ENCODE data around the gene JAK1. TPM values are rescaled to one million over a fixed set of nuclear protein-coding genes. Genes with fewer than 3 reads are reported as not detected.

JAK1 gene
- total RNA-seq, 1 experiment from 2014 or later, result 44.1 TPM

- Histone ChIP-seq H3K27ac (ENCODE audit: low read length) (no peak overlapping the region), H3K4me3 (ENCODE audit: low read length) (no peak overlapping the region), H3K79me2 (ENCODE audit: low read length) (peaks cover 61% of the 10 kb centered on the region), H3K27me3 (ENCODE audit: low read length) (no peaks in the 10 kb centered on the region), H3F3A (ENCODE audit: low read length, unreplicated experiment) (no peaks in the 10 kb centered on the region), H3K9me3 (ENCODE audit: low read length) (no peaks in the 10 kb centered on the region), H3K9me2 (replicated peaks; ENCODE audit: low read length) (no peaks in the 10 kb centered on the region), H3K4me1 (ENCODE audit: insufficient read depth, low read length) (peaks cover 17% of the 10 kb centered on the region), H4K20me1 (ENCODE audit: low read length) (no peaks in the 10 kb centered on the region), H3K4me2 (ENCODE audit: low read length) (no peak overlapping the region), H2AFZ (ENCODE audit: low read length) (no peak overlapping the region), H3K9ac (ENCODE audit: low read length) (no peak overlapping the region), H3K36me3 (ENCODE audit: low read depth, low read length) (no peaks in the 10 kb centered on the region)
- BruUV-seq (replicated peaks), result no TSS peak
- TF ChIP-seq EZH2 (IDR thresholded peaks at IDR 0.05; ENCODE audit: low read length, unreplicated experiment) (no peak), EZH2phosphoT487 (IDR thresholded peaks at IDR 0.05; ENCODE audit: borderline replicate concordance, low read length) (no peak)
- TF ChIP-seq, protein P1, sequence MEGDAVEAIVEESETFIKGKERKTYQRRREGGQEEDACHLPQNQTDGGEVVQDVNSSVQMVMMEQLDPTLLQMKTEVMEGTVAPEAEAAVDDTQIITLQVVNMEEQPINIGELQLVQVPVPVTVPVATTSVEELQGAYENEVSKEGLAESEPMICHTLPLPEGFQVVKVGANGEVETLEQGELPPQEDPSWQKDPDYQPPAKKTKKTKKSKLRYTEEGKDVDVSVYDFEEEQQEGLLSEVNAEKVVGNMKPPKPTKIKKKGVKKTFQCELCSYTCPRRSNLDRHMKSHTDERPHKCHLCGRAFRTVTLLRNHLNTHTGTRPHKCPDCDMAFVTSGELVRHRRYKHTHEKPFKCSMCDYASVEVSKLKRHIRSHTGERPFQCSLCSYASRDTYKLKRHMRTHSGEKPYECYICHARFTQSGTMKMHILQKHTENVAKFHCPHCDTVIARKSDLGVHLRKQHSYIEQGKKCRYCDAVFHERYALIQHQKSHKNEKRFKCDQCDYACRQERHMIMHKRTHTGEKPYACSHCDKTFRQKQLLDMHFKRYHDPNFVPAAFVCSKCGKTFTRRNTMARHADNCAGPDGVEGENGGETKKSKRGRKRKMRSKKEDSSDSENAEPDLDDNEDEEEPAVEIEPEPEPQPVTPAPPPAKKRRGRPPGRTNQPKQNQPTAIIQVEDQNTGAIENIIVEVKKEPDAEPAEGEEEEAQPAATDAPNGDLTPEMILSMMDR (conservative IDR thresholded peaks at IDR 0.05; ENCODE audit: low read depth, low read length), result no peak
- ChIA-PET POLR2A (ENCODE audit: unreplicated experiment) (interaction anchor here (0.5 to 0.6 kb wide), 3 partner anchors 13 to 248 kb away, joined by 3 to 5 read pairs (median 4); no protein-coding TSS in a partner anchor), CTCF (no interaction called here)
- ATAC-seq, result no peak
- intact Hi-C loops (cut with micrococcal nuclease), result no loop called here
- no peak for DNase-seq
Measured at GRCh38 chr1:64929221-64929620, 37.1 kb downstream of the JAK1 start.

DNA sequence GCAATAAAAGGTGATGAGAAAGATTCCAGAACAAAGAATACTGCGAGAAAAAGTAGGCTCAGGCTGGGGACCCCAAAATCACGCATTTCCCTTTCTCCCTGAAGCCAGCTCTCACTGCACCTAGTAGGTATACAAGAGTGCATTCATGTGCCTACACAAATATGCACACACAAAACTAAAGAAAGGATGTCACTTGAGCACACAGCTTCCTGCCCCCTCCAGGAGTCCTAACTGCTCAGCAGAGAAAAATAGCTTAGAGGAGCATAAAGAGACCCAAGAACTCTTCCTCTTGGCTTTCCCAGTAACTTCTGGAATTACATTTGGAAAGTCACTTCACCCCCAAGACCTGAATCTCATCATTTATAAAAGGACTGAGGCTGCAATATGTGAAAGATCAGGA is 38.0 kb downstream of the JAK1 start:
- Histone ChIP-seq H3K4me1 (ENCODE audit: insufficient read depth, low read length) (peaks cover 15% of the 10 kb centered on the region), H4K20me1 (ENCODE audit: low read length) (no peaks in the 10 kb centered on the region), H3K36me3 (ENCODE audit: low read depth, low read length) (no peaks in the 10 kb centered on the region), H3K9me2 (replicated peaks; ENCODE audit: low read length) (no peaks in the 10 kb centered on the region), H3K9ac (ENCODE audit: low read length) (no peak overlapping the region), H3K4me2 (ENCODE audit: low read length) (no peak overlapping the region), H3K27me3 (ENCODE audit: low read length) (no peaks in the 10 kb centered on the region), H2AFZ (ENCODE audit: low read length) (no peak overlapping the region), H3K27ac (ENCODE audit: low read length) (no peak overlapping the region), H3K4me3 (ENCODE audit: low read length) (no peak overlapping the region), H3F3A (ENCODE audit: low read length, unreplicated experiment) (no peaks in the 10 kb centered on the region), H3K79me2 (ENCODE audit: low read length) (peaks cover 69% of the 10 kb centered on the region), H3K9me3 (ENCODE audit: low read length) (no peaks in the 10 kb centered on the region)
- intact Hi-C loops (cut with micrococcal nuclease), result no loop called here
- TF ChIP-seq, protein P1 (conservative IDR thresholded peaks at IDR 0.05; ENCODE audit: low read depth, low read length), result no peak
- TF ChIP-seq EZH2phosphoT487 (IDR thresholded peaks at IDR 0.05; ENCODE audit: borderline replicate concordance, low read length) (no peak), EZH2 (IDR thresholded peaks at IDR 0.05; ENCODE audit: low read length, unreplicated experiment) (no peak)
- BruUV-seq (replicated peaks), result no TSS peak
- ChIA-PET CTCF (no interaction called here), POLR2A (ENCODE audit: unreplicated experiment) (interaction anchor here (0.6 kb wide), 1 partner anchor 249 kb away, joined by 4 read pairs; no protein-coding TSS in a partner anchor)
- ATAC-seq, result no peak
- DNase-seq, result no peak

GRCh38 chr1:64925594-64925993 is 40.8 kb downstream of the JAK1 start:
- ChIA-PET CTCF (no interaction called here), POLR2A (ENCODE audit: unreplicated experiment) (no interaction called here)
- H3K4me1 ChIP-seq (ENCODE audit: insufficient read depth, low read length), result peaks cover 27% of the 10 kb centered on the region
- H3F3A ChIP-seq (ENCODE audit: low read length, unreplicated experiment), result no peaks in the 10 kb centered on the region
- no peak overlapping the region for H3K4me3 ChIP-seq (ENCODE audit: low read length)
- no peak for ATAC-seq
- H3K9me2 ChIP-seq (replicated peaks; ENCODE audit: low read length), result no peaks in the 10 kb centered on the region
- BruUV-seq (replicated peaks), result no TSS peak
- no peaks in the 10 kb centered on the region for H4K20me1 ChIP-seq (ENCODE audit: low read length)
- TF ChIP-seq EZH2 (IDR thresholded peaks at IDR 0.05; ENCODE audit: low read length, unreplicated experiment), result no peak
- no peak for TF ChIP-seq EZH2phosphoT487 (IDR thresholded peaks at IDR 0.05; ENCODE audit: borderline replicate concordance, low read length)
- TF ChIP-seq, protein P1 (conservative IDR thresholded peaks at IDR 0.05; ENCODE audit: low read depth, low read length), result no peak
- no peaks in the 10 kb centered on the region for H3K9me3 ChIP-seq (ENCODE audit: low read length)
- H3K4me2 ChIP-seq (ENCODE audit: low read length), result no peak overlapping the region
- H3K36me3 ChIP-seq (ENCODE audit: low read depth, low read length), result no peaks in the 10 kb centered on the region
- H3K9ac ChIP-seq (ENCODE audit: low read length), result no peak overlapping the region
- H3K27me3 ChIP-seq (ENCODE audit: low read length), result no peaks in the 10 kb centered on the region
- no peak for DNase-seq
- peaks cover 75% of the 10 kb centered on the region for H3K79me2 ChIP-seq (ENCODE audit: low read length)
- H2AFZ ChIP-seq (ENCODE audit: low read length), result no peak overlapping the region
- no peak overlapping the region for H3K27ac ChIP-seq (ENCODE audit: low read length)
- intact Hi-C loops (cut with micrococcal nuclease), result no loop called here

All from PC-3 (cell line).